ENCODE results near the gene BEST3. TPM values are rescaled to one million over a fixed set of nuclear protein-coding genes. Genes with fewer than 3 reads are reported as not detected.

The BEST3 gene
- total RNA-seq, 3 donors from 2014 or later = 0.66 TPM; not detected in 2

DNA sequence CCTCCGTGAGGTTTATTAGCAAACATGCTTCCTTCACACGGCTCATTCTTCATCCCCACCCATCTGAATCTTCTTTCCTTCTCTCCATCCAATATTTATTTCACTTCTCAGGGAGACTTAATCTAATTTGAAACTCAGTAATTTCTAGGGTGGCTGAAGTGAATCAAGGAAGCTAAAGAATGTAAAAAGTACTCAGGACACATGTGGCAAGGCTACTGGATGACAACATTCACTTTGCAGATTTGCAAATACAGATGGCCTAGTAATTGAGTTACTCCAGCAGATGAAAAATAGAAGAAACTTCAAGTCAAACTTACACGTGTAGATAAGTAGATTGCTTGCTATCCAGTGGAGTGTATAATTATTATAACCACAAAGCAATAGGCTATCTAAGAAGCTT is 15.4 kb upstream of the BEST3 start:
- Histone ChIP-seq H3K4me1 (no peaks in the 10 kb centered on the region), H3K9me3 (no peaks in the 10 kb centered on the region), H3K27me3 (no peaks in the 10 kb centered on the region), H3K4me3 (no peak overlapping the region), H3K36me3 (no peaks in the 10 kb centered on the region), H3K27ac (no peak overlapping the region)
- TF ChIP-seq POLR2A (IDR thresholded peaks at IDR 0.05) (no peak), POLR2AphosphoS5 (IDR thresholded peaks at IDR 0.05) (no peak)
- TF ChIP-seq, protein P1, sequence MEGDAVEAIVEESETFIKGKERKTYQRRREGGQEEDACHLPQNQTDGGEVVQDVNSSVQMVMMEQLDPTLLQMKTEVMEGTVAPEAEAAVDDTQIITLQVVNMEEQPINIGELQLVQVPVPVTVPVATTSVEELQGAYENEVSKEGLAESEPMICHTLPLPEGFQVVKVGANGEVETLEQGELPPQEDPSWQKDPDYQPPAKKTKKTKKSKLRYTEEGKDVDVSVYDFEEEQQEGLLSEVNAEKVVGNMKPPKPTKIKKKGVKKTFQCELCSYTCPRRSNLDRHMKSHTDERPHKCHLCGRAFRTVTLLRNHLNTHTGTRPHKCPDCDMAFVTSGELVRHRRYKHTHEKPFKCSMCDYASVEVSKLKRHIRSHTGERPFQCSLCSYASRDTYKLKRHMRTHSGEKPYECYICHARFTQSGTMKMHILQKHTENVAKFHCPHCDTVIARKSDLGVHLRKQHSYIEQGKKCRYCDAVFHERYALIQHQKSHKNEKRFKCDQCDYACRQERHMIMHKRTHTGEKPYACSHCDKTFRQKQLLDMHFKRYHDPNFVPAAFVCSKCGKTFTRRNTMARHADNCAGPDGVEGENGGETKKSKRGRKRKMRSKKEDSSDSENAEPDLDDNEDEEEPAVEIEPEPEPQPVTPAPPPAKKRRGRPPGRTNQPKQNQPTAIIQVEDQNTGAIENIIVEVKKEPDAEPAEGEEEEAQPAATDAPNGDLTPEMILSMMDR (IDR thresholded peaks at IDR 0.05) = no peak
- intact Hi-C loops (cut with DNase I; ENCODE audit: low total_unique reads) = no loop called here
- no peak for DNase-seq (ENCODE audit: low spot score in 2 of 2)

DNA sequence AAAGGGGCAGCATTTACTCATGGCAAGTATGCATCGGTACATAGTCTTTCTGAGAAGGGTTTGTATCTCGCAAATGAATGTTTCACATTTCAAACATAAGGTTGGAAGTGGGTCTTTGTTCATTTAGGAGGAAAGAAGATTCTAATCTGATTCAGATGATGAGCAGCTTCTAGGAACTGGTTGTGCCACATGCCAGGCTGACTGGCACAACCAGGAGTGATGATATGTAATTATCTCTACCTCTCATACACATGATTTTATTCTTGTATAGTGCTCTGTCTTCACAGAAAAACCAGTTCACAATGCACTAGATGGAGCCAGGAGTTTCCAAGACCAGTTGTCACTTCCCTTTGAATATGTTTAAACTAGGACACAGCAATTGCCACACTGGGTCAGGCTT is 13.7 kb upstream of the BEST3 start:
- TF ChIP-seq POLR2AphosphoS5 (IDR thresholded peaks at IDR 0.05) (no peak), POLR2A (IDR thresholded peaks at IDR 0.05) (no peak)
- TF ChIP-seq, protein P1 (IDR thresholded peaks at IDR 0.05) = no peak
- Histone ChIP-seq H3K27me3 (no peaks in the 10 kb centered on the region), H3K9me3 (no peaks in the 10 kb centered on the region), H3K4me1 (no peaks in the 10 kb centered on the region), H3K27ac (no peak overlapping the region), H3K36me3 (no peaks in the 10 kb centered on the region), H3K4me3 (no peak overlapping the region)
- DNase-seq (ENCODE audit: low spot score in 2 of 2) = no peak
- intact Hi-C loops (cut with DNase I; ENCODE audit: low total_unique reads) = no loop called here

DNA sequence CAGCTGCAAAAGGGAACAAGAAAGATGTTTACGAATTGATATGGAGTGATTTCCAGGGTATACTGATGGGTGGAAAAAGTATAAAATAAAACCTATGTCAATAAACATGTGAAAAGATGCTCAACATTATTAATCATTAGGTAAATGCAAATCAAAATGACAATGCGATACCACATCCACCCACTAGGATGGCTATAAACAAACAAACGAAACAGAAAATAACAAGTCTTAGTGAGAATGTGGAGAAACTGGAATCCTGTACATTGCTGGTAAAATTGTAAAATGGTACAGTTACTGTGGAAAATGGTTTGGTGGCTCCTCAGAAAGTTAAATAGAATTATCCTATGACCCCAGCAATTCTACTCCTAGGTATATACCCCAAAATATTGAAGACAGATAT is 9.5 kb upstream of the BEST3 start:
- intact Hi-C loops (cut with DNase I; ENCODE audit: low total_unique reads) = no loop called here
- H3K27me3 ChIP-seq = no peaks in the 10 kb centered on the region

DNA sequence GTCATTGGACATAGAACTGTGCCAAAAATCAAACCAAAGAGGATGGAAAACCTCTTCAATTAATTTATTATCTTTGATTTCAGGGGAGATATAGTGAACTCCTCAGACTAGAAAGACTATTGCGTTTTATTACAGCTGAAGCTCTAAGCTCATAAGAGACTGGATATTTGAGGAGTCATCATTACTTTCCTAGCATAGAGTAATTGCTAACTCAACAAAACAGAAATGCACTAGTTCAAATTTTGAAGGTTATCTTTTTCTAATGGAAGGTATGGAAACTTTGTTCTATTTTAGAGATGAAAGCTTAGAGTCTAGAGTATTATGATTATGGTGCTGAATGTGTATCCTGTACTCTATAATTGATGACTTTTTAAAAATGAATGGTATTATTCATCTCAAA is 5.3 kb upstream of the BEST3 start:
- H3K4me3 ChIP-seq = no peak overlapping the region
- TF ChIP-seq POLR2AphosphoS5 (IDR thresholded peaks at IDR 0.05) (no peak), POLR2A (IDR thresholded peaks at IDR 0.05) (no peak)
- TF ChIP-seq, protein P1 (IDR thresholded peaks at IDR 0.05) = no peak
- H3K27me3 ChIP-seq = no peaks in the 10 kb centered on the region
- H3K4me1 ChIP-seq = no peaks in the 10 kb centered on the region
- intact Hi-C loops (cut with DNase I; ENCODE audit: low total_unique reads) = no loop called here
- no peaks in the 10 kb centered on the region for H3K9me3 ChIP-seq
- no peak overlapping the region for H3K27ac ChIP-seq
- no peaks in the 10 kb centered on the region for H3K36me3 ChIP-seq
- no peak for DNase-seq (ENCODE audit: low spot score in 2 of 2)

More for the DNA sequence above, 9.5 kb upstream of the BEST3 start:
- H3K4me1 ChIP-seq = no peaks in the 10 kb centered on the region
- DNase-seq (ENCODE audit: low spot score in 2 of 2) = no peak
- H3K4me3 ChIP-seq = no peak overlapping the region
- no peaks in the 10 kb centered on the region for H3K36me3 ChIP-seq
- no peaks in the 10 kb centered on the region for H3K9me3 ChIP-seq
- no peak overlapping the region for H3K27ac ChIP-seq
- TF ChIP-seq, protein P1 (IDR thresholded peaks at IDR 0.05) = no peak
- TF ChIP-seq POLR2AphosphoS5 (IDR thresholded peaks at IDR 0.05) = no peak
- TF ChIP-seq POLR2A (IDR thresholded peaks at IDR 0.05) = no peak

DNA sequence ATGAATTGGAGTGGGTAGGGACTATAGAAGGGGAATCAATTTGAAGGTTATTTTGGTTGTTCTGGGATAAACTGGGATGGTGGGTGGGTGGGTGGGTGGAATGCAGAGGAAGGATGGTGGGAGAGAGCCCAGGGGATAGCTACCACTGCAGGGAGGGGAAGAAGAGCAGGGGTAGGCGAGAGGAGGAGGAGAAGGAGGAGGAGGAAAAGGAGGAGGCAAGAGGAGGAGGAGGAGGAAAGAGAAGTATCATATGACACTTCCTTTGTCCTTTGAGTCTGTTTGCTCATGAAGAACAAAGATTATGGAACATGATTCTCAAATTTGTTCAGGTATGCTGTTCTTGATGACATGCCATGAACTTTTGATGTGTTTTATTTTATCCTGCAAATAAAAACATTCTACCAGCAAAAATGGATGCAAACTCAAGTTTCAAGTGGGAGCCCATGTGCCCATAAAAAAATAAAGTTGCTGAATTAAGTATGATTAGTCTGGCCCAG is 4.1 kb upstream of the BEST3 start:
- H3K27me3 ChIP-seq = no peaks in the 10 kb centered on the region
- no peaks in the 10 kb centered on the region for H3K36me3 ChIP-seq
- TF ChIP-seq POLR2A (IDR thresholded peaks at IDR 0.05) = no peak
- TF ChIP-seq POLR2AphosphoS5 (IDR thresholded peaks at IDR 0.05) = no peak
- intact Hi-C loops (cut with DNase I; ENCODE audit: low total_unique reads) = no loop called here
- DNase-seq (ENCODE audit: low spot score in 2 of 2) = no peak
- H3K27ac ChIP-seq = no peak overlapping the region
- H3K4me3 ChIP-seq = no peak overlapping the region
- no peaks in the 10 kb centered on the region for H3K4me1 ChIP-seq
- H3K9me3 ChIP-seq = no peaks in the 10 kb centered on the region

DNA sequence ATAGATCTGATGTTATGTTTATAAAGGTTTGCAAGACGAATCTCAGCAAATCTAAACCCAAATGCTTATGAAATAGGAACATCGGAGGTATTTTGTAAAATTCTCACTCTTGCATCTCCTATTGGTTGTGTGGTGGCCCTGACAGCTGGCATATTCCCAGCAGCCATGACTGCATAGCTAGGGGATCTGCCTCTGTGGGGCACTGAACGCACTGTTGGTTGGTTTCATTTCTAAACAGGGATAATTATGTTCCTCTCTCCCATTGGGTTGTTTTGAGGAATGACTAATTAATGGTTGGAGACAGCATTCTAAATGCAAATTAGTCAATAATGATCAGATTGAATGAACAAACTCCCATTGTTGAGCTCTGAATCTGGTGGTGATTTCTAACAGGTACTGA is 2.7 kb upstream of the BEST3 start:
- Histone ChIP-seq H3K27ac (no peak overlapping the region), H3K4me1 (no peaks in the 10 kb centered on the region), H3K27me3 (no peaks in the 10 kb centered on the region), H3K4me3 (no peak overlapping the region), H3K9me3 (no peaks in the 10 kb centered on the region), H3K36me3 (no peaks in the 10 kb centered on the region)
- intact Hi-C loops (cut with DNase I; ENCODE audit: low total_unique reads) = no loop called here
- DNase-seq (ENCODE audit: low spot score in 2 of 2) = no peak
- TF ChIP-seq, protein P1 (IDR thresholded peaks at IDR 0.05) = no peak
- no peak for TF ChIP-seq POLR2A (IDR thresholded peaks at IDR 0.05)
- no peak for TF ChIP-seq POLR2AphosphoS5 (IDR thresholded peaks at IDR 0.05)
